HG03432 (cell line): ENCODE results near the gene CFAP299.
A peak's percentile ranks its signal among the peaks of the same experiment; 100 is the strongest.
"Not testable (repeated sequence)": the region's sequence is repeated elsewhere in the genome, so short reads cannot be mapped to it uniquely, and the experiment has no call there.

Experiments
- ATAC-seq: cut with Tn5 transposase; IDR thresholded peaks from one replicate; pipeline ENCODE4 v1.9.1; 2021; ENCODE audit warnings: mild to moderate bottlenecking, moderate library complexity; ENCODE audit not compliant: unreplicated experiment

CFAP299 gene

DNA sequence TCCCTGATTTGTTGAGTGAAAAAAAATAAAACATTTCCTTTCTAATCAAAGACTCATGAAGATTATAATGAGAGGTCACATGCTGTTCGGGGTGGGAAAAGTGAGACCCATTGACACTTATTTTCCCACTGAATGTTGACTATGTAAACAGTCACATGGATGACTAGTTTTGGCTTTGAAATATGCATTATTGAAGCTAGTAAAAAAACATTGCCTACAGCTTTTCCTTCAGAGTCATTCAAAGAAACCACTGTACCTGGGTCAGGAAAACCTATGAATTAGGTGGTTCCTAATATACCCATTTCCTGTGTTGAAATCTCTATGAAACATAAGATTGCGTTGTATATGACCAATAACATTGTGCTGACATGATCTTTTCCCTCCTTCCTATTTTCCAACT is 251.2 kb downstream of the CFAP299 start:
- ATAC-seq, result no peak

- no peak for ATAC-seq
Observed at GRCh38 chr4:80587871-80588385, 252.4 kb downstream of the CFAP299 start.

DNA sequence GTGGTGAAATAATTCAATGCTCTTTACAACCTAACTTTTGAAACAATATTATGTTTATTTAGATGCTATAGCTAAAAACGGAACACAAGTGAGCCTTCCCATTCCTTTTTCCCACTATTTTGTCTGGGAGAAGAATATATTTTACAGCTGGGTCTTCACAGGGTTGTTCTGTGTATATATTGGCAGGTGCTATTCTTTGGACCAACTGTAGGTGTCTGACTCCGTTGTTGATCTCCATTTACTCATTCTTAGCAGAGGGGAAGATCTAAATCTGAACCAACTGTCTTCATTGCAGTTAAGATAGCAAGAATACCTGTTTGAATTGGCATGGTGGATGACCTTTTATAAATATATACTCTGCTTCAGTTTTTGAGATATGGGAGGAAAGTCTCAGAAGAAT is 257.4 kb downstream of the CFAP299 start:
- peak; percentile 75 for ATAC-seq

- no peak for ATAC-seq
Observed at GRCh38 chr4:80594701-80595100, 259.2 kb downstream of the CFAP299 start.

DNA sequence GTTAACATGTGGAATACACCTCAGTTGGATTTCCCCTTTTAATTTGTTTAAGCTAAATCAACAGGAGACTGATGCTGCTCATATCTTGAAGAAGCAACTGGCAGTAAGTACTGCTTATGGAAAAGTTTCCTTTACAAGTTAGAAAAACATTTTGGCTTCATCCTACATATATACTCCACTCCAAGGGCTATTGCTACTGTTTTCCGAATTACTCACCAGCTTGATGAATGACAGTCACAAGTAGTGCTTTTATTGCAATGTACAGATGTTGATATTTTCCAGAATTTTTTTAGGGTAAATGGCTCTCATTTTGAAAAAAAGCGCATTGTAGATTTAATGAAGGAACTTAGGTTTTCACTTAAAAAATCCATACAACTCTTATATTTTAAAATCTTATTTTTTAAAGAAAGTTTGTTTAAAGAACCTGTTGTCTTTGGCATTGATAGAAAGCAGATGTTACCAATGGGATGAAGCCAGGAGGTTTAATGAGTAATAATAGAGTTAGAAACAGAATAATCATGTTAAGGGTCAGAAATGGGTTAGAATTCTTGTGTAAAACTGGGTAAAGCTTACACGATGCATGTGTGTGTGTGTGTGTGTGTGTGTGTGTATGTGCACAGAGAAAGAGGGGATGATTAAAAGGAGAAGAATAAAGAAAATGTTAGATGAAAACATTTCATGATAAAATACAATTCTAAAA is 272.9 kb downstream of the CFAP299 start:
- ATAC-seq, result no peak

DNA sequence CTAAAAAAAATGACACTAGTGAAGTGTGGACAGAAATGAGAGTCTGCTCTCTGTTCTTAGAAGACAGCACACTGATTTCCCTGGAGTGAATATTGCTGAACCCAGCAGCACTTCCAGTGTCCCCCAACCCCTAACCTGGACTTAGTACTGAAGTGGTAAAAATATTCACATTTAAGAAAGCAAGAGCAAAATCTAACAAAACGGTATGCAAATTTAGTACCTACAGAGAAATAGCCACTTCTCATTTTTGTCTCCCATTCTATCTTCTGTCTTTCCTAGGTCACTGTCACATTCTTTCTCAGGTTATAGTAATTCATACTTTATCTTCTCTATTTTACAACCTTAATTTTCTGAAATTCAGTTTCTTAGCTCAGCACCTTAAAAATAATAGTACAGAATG is 274.7 kb downstream of the CFAP299 start:
- peak; percentile 31 for ATAC-seq

DNA sequence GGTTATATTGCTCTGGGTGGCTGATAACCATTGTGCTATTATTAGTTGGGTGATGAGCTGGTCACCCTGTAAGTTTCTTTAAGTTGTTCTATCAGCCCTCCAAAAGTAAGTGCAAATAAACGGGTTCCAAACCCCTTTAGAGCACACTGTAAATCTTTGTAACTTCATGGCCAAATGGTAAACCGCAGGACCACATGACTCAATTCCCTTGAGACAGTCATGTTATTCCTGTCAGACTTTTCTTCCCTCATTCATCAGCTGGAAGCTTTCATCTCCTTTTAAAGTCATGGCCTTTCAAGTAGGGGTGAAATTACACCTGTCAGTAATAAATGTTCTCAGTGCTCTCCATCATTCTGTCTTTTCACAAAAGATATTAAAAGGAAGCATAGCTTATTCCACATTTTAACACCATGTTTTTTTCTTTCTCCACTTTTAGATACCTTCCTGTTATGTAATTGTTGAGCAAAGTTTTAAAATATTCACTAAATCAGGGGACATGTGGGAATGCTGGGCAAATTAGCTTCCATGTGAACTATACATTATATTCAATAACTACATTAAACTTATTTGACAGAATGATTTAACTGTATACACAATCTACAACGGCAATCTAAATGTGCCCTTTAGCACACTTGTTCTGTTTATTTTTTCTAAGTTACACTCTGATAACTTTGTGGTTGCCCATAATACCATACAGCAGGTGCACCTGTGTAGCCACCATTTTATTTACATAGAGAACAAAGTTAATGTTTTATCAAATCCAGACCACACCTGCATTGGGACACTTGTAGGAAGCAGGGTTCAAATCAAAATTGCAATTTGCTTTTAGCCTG is 275.5 kb downstream of the CFAP299 start:
- peak; percentile 88 for ATAC-seq

- no peak for ATAC-seq
Observed at GRCh38 chr4:80611678-80611979, 276.1 kb downstream of the CFAP299 start.

DNA sequence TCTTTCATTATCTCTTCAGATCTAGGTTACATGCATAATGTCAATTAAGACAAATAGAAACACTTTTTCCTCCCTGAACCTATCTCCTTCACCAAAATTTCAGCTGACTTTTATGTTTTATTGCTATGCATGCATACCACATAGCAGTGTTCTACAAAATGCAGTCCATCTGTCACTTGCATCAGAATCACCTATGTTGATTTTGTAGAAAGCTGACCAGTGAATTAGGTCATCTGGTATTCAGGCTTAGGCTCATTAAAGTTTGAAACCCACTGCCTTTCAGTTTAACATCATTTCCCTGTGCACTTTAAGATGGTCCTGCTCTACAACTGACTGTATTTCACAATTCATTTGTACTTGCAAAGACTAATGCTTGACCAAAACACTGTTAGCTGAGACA is 277.9 kb downstream of the CFAP299 start:
- no peak for ATAC-seq

DNA sequence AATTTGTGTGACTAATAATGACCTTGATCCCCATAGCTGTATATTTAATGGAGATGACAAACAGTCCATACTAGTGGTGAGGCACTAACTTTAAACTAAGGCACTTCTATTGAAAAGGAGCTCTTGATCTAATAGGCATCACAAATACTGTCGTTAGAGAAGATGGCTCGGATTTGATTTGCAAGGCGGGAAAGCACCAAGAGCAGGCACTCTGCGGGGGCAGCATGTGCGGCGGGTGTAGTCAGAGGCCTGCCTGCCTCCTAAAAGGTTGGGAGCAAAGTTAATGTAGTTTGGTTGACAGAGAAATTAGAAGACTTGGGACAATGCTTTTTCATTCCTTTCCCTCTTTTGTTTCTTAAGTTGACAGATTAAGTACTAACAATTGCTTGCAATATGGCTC is 278.8 kb downstream of the CFAP299 start:
- no peak for ATAC-seq

- no peak for ATAC-seq
Observed at GRCh38 chr4:80615099-80615498, 279.6 kb downstream of the CFAP299 start.

GRCh38 chr4:80619070-80619674 is 283.6 kb downstream of the CFAP299 start:
- ATAC-seq, result no peak

DNA sequence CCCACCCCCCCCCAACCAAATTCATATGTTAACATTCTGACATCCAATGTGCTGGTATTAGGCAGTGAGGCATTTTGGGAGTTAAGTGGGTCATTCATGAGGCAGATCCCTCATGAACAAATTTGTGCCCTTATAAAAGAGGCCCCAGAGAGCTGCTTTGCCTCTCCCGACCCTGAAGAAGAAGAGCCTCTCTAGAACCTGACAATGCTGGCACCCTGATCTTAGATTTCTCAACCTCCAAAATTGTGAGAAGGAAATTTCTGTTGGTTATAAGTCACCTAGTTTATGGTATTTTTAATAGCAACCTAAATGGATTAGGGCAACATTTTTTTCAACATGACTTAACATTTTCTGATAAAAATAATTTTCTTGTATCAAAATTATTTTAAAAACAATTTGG is 296.3 kb downstream of the CFAP299 start:
- ATAC-seq, result no peak

DNA sequence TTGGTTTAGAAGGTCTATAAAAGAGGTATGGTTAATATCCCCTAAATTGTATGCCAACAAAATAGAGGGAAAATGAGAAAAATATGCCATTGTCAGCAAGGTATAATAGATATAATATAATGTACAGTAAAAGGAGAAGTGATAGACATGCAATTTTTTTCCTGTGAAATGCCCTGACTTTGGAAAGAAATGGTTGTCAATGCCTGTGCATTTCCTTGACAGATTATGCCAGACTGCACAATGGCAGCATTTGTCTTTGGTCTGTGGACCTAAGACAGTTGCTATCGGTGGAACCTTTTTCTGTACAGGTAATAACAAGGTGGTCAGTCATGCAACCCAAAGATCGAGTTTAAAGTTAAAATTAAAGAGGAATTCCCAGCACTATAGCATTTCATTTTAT is 301.7 kb downstream of the CFAP299 start:
- ATAC-seq, result no peak

DNA sequence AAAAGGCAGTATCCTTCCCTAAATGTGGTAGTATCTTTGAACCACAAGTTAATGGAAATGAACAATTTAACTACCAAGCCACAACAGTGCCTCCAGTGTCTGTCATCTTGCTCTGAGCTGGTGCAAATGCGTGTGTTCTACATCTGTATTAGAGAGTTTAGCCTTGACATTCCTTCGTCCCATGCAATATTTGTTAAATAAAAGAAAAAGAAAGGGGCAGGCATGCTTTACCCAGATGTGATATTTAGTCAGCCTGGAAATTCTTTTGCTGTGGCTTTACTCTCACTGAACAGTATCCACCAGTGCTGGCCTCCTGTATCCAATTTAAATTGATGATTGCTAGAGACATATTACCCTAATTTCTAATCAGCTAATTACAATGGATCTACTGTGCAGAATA is 310.5 kb downstream of the CFAP299 start:
- no peak for ATAC-seq

DNA sequence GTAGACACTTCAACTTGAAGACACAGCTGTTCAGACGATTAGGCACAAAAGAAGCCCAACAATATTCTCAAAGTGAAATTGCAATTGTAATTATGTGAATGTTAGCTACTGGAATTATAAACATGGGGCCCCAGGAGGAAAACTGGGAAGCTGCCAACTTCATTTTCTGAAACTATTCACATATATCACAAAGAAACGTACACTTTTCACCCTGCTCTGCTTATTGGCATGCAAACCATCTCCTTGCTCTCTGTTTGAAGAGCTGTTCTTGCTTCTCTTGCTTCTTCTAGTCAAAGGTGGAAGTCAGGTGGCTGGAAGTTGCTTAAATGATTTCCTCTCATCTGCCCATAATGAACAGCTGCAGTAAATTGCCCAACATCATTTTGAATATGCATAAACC is 320.1 kb downstream of the CFAP299 start:
- no peak for ATAC-seq

DNA sequence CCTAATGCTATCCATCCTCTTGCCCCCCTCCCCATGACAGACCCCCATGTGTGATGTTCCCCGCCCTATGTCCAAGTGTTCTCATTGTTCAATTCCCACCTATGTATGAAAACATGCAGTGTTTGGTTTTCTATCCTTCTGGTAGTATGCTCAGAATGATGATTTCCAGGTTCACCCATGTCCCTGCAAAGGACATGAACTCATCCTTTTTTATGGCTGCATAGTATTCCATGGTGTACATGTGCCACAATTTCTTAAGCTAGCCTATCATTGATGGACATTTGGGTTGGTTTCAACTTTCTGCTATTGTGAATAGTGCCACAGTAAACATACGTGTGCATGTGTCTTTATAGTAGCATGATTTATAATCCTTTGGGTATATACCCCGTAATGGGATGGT is 334.6 kb downstream of the CFAP299 start:
- ATAC-seq, result not testable (repeated sequence)

GRCh38 chr4:80678413-80678812 is 342.9 kb downstream of the CFAP299 start:
- ATAC-seq, result no peak

GRCh38 chr4:80680934-80681333 is 345.4 kb downstream of the CFAP299 start:
- no peak for ATAC-seq

GRCh38 chr4:80685214-80685613 is 349.7 kb downstream of the CFAP299 start:
- ATAC-seq, result no peak

DNA sequence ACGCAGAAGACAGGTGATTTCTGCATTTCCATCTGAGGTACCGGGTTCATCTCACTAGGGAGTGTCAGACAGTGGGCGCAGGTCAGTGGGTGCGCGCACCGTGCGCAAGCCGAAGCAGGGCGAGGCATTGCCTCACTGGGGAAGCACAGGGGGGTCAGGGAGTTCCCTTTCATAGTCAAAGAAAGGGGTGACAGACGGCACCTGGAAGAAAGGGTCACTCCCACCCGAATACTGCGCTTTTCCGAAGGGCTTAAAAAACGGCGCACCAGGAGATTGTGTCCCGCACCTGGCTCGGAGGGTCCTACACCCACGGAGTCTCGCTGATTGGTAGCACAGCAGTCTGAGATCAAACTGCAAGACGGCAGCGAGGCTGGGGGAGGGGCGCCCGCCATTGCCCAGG is 352.2 kb downstream of the CFAP299 start:
- not testable (repeated sequence) for ATAC-seq

DNA sequence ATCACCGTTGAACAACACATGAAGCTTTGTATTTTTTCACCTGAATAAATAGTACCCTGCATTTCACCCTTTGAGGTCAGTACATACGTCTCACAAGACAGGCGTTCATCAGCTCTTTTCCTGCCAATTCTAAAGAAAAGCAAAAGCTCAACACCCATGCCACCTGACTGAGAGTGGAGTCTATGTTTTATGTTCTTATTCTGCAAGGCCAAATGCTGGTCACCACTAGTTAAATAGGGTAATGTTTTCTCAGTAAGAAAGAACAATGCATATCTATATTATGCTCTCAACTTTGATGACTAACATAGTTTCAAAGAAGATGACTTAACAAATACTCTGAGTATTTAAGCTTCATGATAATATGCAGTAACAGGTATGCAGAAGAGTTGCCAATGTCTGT is 358.6 kb downstream of the CFAP299 start:
- ATAC-seq, result no peak
